HL-60 (cell line): Measurements from ENCODE around the gene CMTM5.
"Not testable (repeated sequence)": the region's sequence is repeated elsewhere in the genome, so short reads cannot be mapped to it uniquely, and the experiment has no call there.

Source experiments
- POLR2AphosphoS5 ChIP-seq: IDR thresholded peaks from 2 replicates; pipeline ENCODE4 v1.6.1; 2012; ENCODE audit warnings: low read depth
- TF ChIP-seq, protein P1 (sequence below): IDR thresholded peaks from 2 replicates; pipeline ENCODE4 v1.6.1; 2012; ENCODE audit warnings: low read depth; ENCODE audit not compliant: insufficient replicate concordance

DNA sequence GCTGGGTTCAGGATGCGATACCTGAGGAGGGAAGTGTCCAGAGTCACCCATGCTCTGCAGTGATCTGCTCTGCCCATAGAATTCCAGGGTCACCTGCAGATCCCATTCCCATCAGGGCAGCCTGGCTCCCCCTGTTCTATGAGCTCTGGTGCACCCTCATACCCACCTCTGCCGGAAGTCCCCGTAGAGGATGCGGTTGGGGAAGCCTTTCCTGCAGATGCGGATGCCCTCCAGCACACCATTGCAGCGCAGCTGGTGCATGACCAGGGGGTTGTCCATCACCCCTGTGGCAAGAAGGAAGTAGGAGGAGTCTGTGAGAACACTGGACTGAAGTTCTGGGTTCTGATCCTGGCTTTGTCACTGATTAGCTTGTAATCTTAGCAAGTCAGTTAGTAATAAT lies 49.0 kb downstream of the CMTM5 start:
- TF ChIP-seq, protein P1, sequence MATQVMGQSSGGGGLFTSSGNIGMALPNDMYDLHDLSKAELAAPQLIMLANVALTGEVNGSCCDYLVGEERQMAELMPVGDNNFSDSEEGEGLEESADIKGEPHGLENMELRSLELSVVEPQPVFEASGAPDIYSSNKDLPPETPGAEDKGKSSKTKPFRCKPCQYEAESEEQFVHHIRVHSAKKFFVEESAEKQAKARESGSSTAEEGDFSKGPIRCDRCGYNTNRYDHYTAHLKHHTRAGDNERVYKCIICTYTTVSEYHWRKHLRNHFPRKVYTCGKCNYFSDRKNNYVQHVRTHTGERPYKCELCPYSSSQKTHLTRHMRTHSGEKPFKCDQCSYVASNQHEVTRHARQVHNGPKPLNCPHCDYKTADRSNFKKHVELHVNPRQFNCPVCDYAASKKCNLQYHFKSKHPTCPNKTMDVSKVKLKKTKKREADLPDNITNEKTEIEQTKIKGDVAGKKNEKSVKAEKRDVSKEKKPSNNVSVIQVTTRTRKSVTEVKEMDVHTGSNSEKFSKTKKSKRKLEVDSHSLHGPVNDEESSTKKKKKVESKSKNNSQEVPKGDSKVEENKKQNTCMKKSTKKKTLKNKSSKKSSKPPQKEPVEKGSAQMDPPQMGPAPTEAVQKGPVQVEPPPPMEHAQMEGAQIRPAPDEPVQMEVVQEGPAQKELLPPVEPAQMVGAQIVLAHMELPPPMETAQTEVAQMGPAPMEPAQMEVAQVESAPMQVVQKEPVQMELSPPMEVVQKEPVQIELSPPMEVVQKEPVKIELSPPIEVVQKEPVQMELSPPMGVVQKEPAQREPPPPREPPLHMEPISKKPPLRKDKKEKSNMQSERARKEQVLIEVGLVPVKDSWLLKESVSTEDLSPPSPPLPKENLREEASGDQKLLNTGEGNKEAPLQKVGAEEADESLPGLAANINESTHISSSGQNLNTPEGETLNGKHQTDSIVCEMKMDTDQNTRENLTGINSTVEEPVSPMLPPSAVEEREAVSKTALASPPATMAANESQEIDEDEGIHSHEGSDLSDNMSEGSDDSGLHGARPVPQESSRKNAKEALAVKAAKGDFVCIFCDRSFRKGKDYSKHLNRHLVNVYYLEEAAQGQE, result not testable (repeated sequence)
- TF ChIP-seq POLR2AphosphoS5, result not testable (repeated sequence)
